Body of pancreas (tissue), 4 donors: ENCODE data around the gene ACCS. TPM values are rescaled to one million over a fixed set of nuclear protein-coding genes. Genes with fewer than 3 reads are reported as not detected.

Source experiments
- ATAC-seq: fragments of 150-250 bp; one replicate; pipeline ENCODE4 v1.9.1; 2016
- DNase-seq, 4 donors: peaks; one replicate each; pipeline ENCODE4 v3.0.0-alpha.2; 2019
- H3K27ac ChIP-seq, 4 donors: fragments of 200-600 bp; sonication (generic); 1 replicate in 3 of 4; 2 replicates in 1 of 4; pipeline versions ENCODE4 v1.5.1 to v1.6.1; 2016 to 2019; ENCODE audit warnings: mild to moderate bottlenecking in 1 of 4, mixed read lengths in 1 of 4, moderate library complexity in 1 of 4
- H3K27me3 ChIP-seq, 2 donors: fragments of 200-600 bp; sonication (generic); one replicate each; pipeline ENCODE4 v1.6.0; 2016; ENCODE audit warnings: mild to moderate bottlenecking in 1 of 2
- H3K36me3 ChIP-seq, 2 donors: fragments of 200-600 bp; sonication (generic); replicated peaks in 1 of 2; 2 replicates each; pipeline ENCODE4 v1.5.1; 2016; ENCODE audit warnings: low read depth in 2 of 2; ENCODE audit not compliant: insufficient read depth in 1 of 2
- H3K4me1 ChIP-seq: fragments of 200-600 bp; sonication (generic); one replicate; pipeline ENCODE4 v1.6.0; 2016
- H3K4me3 ChIP-seq, 2 donors: fragments of 200-600 bp; sonication (generic); 1 replicate in 1 of 2; 2 replicates in 1 of 2; pipeline ENCODE4 v1.5.1; 2016 to 2019
- H3K9me3 ChIP-seq, 3 donors: fragments of 200-600 bp; sonication (generic); 1 replicate in 2 of 3; 2 replicates in 1 of 3; pipeline ENCODE4 v1.5.1; 2016
- POLR2A ChIP-seq, 3 donors: fragments of 450-650 bp; IDR thresholded peaks; one replicate each; pipeline ENCODE4 v1.6.1; 2016; ENCODE audit warnings: antibody characterized with exemption in 3 of 3, mild to moderate bottlenecking in 2 of 3
- WGBS, 2 donors: methylation state at CpG; one replicate each; pipeline ENCODE4 v1.1.5; 2017; 5-methylcytosine and 5-hydroxymethylcytosine counted together
- intact Hi-C: fragments of 100-400 bp; cut with DNase I; formaldehyde crosslinking; loops from one replicate; pipeline ENCODE4 v1.15.1; 2023
- total RNA-seq, 2 donors: library from RNA; depleted of rRNA; stranded (reverse); fragments of >200 nt; gene quantifications; one replicate each; pipeline ENCODE4 v1.1.0, GENCODE V29; 2016
- TF ChIP-seq, protein P1 (sequence below), 7 experiments: fragments of 450-650 bp in 4 of 7; fragments of 200-600 bp in 3 of 7; sonication (generic) in 3 of 7; IDR thresholded peaks; one replicate each; pipeline ENCODE4 v1.5.1; 2016 to 2019; ENCODE audit warnings: antibody characterized with exemption in 7 of 7

ACCS gene
- total RNA-seq, 2 donors from 2014 or later, result 14.3 to 64.9 TPM

DNA sequence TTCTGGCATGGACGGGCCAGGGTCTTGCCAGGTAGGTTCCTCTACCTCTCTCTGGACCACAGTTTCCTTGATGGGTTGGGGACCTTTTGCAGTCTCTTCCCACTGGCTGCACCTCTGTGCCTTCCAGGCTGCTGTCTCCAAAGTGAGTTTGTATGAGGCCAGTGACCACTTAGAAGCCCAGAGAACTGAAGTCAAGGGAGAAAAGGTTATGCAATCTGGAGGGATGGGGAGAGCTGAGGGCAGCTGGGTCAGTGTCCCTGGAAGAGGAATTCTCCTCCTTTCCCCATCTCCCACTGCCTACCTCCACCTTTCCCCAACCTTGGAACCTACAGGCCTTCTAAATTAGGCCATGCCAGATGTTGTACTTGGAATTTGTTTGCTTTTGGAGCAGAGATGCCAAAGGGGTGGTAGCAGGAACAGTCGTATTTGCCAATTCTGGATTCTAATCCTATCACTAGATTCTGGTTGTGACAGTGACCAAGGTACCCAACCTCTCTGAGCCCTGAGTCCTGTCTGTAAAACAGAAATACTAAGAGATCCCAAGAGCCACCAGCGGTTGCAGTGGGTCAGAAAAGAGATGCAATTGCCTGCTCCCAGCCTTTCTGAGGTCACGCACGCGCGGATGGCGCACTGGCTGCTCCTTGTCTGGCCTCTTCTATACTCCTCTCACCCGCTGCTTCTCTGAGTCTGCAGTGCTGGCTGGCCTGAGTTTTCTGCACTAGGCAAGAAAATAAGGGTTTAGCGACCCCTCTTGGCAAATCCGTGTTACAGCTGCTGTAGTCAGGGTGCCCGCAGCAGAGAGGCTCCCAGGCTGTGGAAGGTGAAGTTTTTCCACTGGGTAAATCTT, 29.0 kb upstream of the ACCS start:
- Histone ChIP-seq H3K4me1 (no peaks in the 10 kb centered on the region), H3K9me3 (no peaks in the 10 kb centered on the region), H3K36me3 (no peaks in the 10 kb centered on the region), H3K27ac (no peak overlapping the region), H3K4me3 (no peak overlapping the region), H3K27me3 (no peaks in the 10 kb centered on the region)
- WGBS, 2 donors, result 23 to 27% methylated on average over 11 to 12 of the region's 12 CpGs
- peak; percentile 65 to 83 (median 80) for DNase-seq
- ATAC-seq, result peak; percentile 85
- intact Hi-C loops, result loop anchor here (5.0 kb wide), 1 partner anchor 150 kb away; no protein-coding TSS in a partner anchor
- no peak for TF ChIP-seq POLR2A (IDR thresholded peaks at IDR 0.05)
- TF ChIP-seq, protein P1, sequence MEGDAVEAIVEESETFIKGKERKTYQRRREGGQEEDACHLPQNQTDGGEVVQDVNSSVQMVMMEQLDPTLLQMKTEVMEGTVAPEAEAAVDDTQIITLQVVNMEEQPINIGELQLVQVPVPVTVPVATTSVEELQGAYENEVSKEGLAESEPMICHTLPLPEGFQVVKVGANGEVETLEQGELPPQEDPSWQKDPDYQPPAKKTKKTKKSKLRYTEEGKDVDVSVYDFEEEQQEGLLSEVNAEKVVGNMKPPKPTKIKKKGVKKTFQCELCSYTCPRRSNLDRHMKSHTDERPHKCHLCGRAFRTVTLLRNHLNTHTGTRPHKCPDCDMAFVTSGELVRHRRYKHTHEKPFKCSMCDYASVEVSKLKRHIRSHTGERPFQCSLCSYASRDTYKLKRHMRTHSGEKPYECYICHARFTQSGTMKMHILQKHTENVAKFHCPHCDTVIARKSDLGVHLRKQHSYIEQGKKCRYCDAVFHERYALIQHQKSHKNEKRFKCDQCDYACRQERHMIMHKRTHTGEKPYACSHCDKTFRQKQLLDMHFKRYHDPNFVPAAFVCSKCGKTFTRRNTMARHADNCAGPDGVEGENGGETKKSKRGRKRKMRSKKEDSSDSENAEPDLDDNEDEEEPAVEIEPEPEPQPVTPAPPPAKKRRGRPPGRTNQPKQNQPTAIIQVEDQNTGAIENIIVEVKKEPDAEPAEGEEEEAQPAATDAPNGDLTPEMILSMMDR (IDR thresholded peaks at IDR 0.05), result peak; percentile 50 to 81 (median 63)

DNA sequence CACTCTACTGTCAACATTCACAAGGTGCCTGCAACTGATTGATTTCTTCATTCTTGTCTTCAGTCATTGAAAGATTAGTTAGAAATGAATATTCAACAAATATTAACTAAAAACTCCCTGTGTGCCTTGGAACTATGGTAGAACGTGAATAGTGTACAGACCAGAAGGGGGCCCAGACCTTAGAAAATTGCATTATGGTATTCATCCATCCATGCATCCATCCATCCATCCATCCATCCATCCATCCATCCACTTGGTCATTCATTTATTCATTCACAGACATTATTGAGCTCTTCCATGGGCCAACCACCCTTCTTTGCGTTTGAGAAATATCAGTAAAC, 28.4 kb upstream of the ACCS start:
- no peak for TF ChIP-seq POLR2A (IDR thresholded peaks at IDR 0.05)
- TF ChIP-seq, protein P1 (IDR thresholded peaks at IDR 0.05), result no peak
- DNase-seq (no peak), ATAC-seq (no peak)
- Histone ChIP-seq H3K36me3 (no peaks in the 10 kb centered on the region), H3K27ac (no peak overlapping the region), H3K4me3 (no peak overlapping the region), H3K9me3 (no peaks in the 10 kb centered on the region), H3K4me1 (no peaks in the 10 kb centered on the region), H3K27me3 (no peaks in the 10 kb centered on the region)
- intact Hi-C loops, result loop anchor here (5.0 kb wide), 1 partner anchor 150 kb away; no protein-coding TSS in a partner anchor
- 57 to 60% methylated on average over 2 of the region's 2 CpGs for WGBS, 2 donors

DNA sequence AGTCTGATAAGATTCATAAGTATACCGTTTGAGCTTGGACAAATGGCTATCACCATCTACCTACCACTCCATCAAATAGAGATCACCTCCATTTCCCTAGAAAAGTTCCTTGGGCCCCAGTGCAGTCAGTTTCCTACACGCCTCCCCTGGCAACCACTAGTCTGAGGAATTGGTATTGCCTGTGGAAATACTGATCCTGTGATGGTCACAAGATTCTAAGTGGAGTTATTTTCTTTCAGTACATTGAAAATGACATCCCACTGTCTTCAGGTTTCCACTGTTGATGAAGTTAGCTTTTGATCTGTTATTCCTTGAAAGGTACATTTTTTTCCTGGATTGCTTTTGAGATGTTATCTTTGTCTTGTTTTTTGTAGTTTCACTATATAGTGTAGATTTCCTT, 22.9 kb upstream of the ACCS start:
- WGBS, 2 donors, result 59 to 64% methylated on average over 2 of the region's 2 CpGs
- Histone ChIP-seq H3K27me3 (no peaks in the 10 kb centered on the region), H3K27ac (no peak overlapping the region), H3K4me1 (no peaks in the 10 kb centered on the region), H3K9me3 (no peaks in the 10 kb centered on the region), H3K4me3 (no peak overlapping the region), H3K36me3 (no peaks in the 10 kb centered on the region)
- no peak for TF ChIP-seq POLR2A (IDR thresholded peaks at IDR 0.05)
- DNase-seq (no peak), ATAC-seq (no peak)
- intact Hi-C loops, result no loop called here

DNA sequence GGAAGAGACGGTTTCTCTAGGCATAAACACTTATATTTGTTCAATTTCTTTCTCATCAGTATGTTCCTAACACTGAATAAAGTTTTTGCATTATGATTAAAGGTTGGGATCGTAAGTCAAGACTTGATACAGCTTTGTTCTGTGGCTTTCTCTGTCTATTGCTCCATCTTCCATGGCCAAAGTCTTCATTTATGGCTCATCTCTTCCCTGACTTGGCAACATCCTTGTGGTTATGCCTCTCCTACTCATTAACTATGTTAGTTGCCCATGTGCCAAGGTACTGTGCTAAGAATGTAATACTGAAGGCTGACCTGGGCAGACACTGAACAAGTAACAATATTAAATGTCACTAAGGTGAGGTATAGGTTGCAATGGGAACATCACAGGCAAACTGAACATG, 19.9 kb upstream of the ACCS start:
- no peak for ATAC-seq
- intact Hi-C loops, result no loop called here
- Histone ChIP-seq H3K36me3 (no peaks in the 10 kb centered on the region), H3K4me3 (no peak overlapping the region), H3K27me3 (no peaks in the 10 kb centered on the region), H3K27ac (no peak overlapping the region), H3K4me1 (no peaks in the 10 kb centered on the region), H3K9me3 (no peaks in the 10 kb centered on the region)
- TF ChIP-seq, protein P1 (IDR thresholded peaks at IDR 0.05), result no peak
- no peak for TF ChIP-seq POLR2A (IDR thresholded peaks at IDR 0.05)
- no peak for DNase-seq
- WGBS, 2 donors, result 69 to 81% methylated on average over 2 of the region's 2 CpGs

DNA sequence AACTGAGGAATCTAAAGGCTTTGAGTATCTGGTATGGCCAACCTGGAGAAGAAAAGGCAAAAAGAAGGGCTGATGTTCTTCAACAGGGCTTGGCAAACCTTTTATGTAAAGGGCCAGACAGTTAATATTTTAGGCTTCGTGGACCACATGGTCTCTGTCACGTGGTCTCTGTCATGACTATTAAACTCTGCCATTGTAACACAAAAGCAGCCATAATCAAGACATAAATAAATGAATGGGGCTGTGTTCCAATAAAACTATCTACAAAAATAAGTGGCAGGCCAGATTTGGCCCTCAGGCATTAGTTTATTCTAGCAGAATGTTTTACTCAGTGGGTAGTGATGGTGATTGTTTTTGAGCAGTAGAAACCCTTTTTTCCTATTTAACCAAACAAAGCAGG, 18.8 kb upstream of the ACCS start:
- intact Hi-C loops, result no loop called here
- H3K4me3 ChIP-seq, result no peak overlapping the region
- no peaks in the 10 kb centered on the region for H3K9me3 ChIP-seq
- 64 to 74% methylated on average over 2 of the region's 2 CpGs for WGBS, 2 donors
- TF ChIP-seq, protein P1 (IDR thresholded peaks at IDR 0.05), result no peak
- no peak for TF ChIP-seq POLR2A (IDR thresholded peaks at IDR 0.05)
- H3K36me3 ChIP-seq, result no peaks in the 10 kb centered on the region
- ATAC-seq, result no peak
- no peak overlapping the region for H3K27ac ChIP-seq
- DNase-seq, result no peak
- no peaks in the 10 kb centered on the region for H3K4me1 ChIP-seq
- no peaks in the 10 kb centered on the region for H3K27me3 ChIP-seq
